ENCODE data around the gene OR6S1. TPM values are rescaled to one million over a fixed set of nuclear protein-coding genes. Genes with fewer than 3 reads are reported as not detected.

The OR6S1 gene
- total and polyA plus RNA-seq, 2 of the 8 experiments (the other 6 are each of a cell fraction or from before 2014, with no cell fraction given): not detected

Small RNA genes within 50 kb of the gene (small RNA-seq; reads per million reads assigned to genes)
- gene RF00019 (ENCODE audit: insufficient read depth): not detected

Other genes starting within 250 kb of the OR6S1 start
- gene TEP1, start 228.2 kb downstream of the OR6S1 start, total RNA-seq (2021; fragmentation: NEBNext Ultra II Directional; extraction: Animal tissue kit (Norgen Biotek cat#: 25700)): 9.6 and 10.7 TPM in 2 replicates
- 6.9 and 8.7 TPM in 2 replicates for gene TEP1, start 228.2 kb downstream of the OR6S1 start, polyA plus RNA-seq (2011; rRNA removed)
- gene KLHL33, start 205.5 kb downstream of the OR6S1 start, total RNA-seq (2021; fragmentation: NEBNext Ultra II Directional; extraction: Animal tissue kit (Norgen Biotek cat#: 25700)): 0.11 TPM in 1 of 2 replicates, not detected in the other
- gene KLHL33, start 205.5 kb downstream of the OR6S1 start, polyA plus RNA-seq (2011; rRNA removed): 0.17 and 0.20 TPM in 2 replicates
- gene OSGEP, start 186.9 kb downstream of the OR6S1 start, total RNA-seq (2021; fragmentation: NEBNext Ultra II Directional; extraction: Animal tissue kit (Norgen Biotek cat#: 25700)): 34.4 and 42.3 TPM in 2 replicates
- gene OSGEP, start 186.9 kb downstream of the OR6S1 start, polyA plus RNA-seq (2011; rRNA removed): 78.6 and 89.5 TPM in 2 replicates
- gene APEX1, start 186.5 kb downstream of the OR6S1 start, total RNA-seq (2021; fragmentation: NEBNext Ultra II Directional; extraction: Animal tissue kit (Norgen Biotek cat#: 25700)): 384 and 404 TPM in 2 replicates
- 663 and 700 TPM in 2 replicates for gene APEX1, start 186.5 kb downstream of the OR6S1 start, polyA plus RNA-seq (2011; rRNA removed)
- gene PIP4P1, start 180.3 kb downstream of the OR6S1 start, total RNA-seq (2021; fragmentation: NEBNext Ultra II Directional; extraction: Animal tissue kit (Norgen Biotek cat#: 25700)): 29.5 and 33.4 TPM in 2 replicates
- gene PIP4P1, start 180.3 kb downstream of the OR6S1 start, polyA plus RNA-seq (2011; rRNA removed): 60.0 and 67.7 TPM in 2 replicates
- 108 and 110 TPM in 2 replicates for gene PNP, start 172.3 kb downstream of the OR6S1 start, total RNA-seq (2021; fragmentation: NEBNext Ultra II Directional; extraction: Animal tissue kit (Norgen Biotek cat#: 25700))
- gene PNP, start 172.3 kb downstream of the OR6S1 start, polyA plus RNA-seq (2011; rRNA removed): 97.6 and 130 TPM in 2 replicates
- 0.67 TPM in 1 of 2 replicates, not detected in the other for gene RNASE10, start 136.2 kb downstream of the OR6S1 start, total RNA-seq (2021; fragmentation: NEBNext Ultra II Directional; extraction: Animal tissue kit (Norgen Biotek cat#: 25700))
- gene RNASE10, start 136.2 kb downstream of the OR6S1 start, polyA plus RNA-seq (2011; rRNA removed): not detected in 2 replicates
- gene RNASE9, start 80.6 kb downstream of the OR6S1 start, total RNA-seq (2021; fragmentation: NEBNext Ultra II Directional; extraction: Animal tissue kit (Norgen Biotek cat#: 25700)): not detected in 2 replicates
- 0.06 TPM in 2 replicates for gene RNASE9, start 80.6 kb downstream of the OR6S1 start, polyA plus RNA-seq (2011; rRNA removed)
- not detected in 2 replicates for gene RNASE11, start 53.7 kb downstream of the OR6S1 start, total RNA-seq (2021; fragmentation: NEBNext Ultra II Directional; extraction: Animal tissue kit (Norgen Biotek cat#: 25700))
- not detected in 2 replicates for gene RNASE11, start 53.7 kb downstream of the OR6S1 start, polyA plus RNA-seq (2011; rRNA removed)
- not detected in 2 replicates for gene RNASE12, start 50.3 kb downstream of the OR6S1 start, total RNA-seq (2021; fragmentation: NEBNext Ultra II Directional; extraction: Animal tissue kit (Norgen Biotek cat#: 25700))
- not detected in 2 replicates for gene RNASE12, start 50.3 kb downstream of the OR6S1 start, polyA plus RNA-seq (2011; rRNA removed)
- 0.38 and 0.61 TPM in 2 replicates for gene RNASE4, start 42.9 kb upstream of the OR6S1 start, total RNA-seq (2021; fragmentation: NEBNext Ultra II Directional; extraction: Animal tissue kit (Norgen Biotek cat#: 25700))
- 3.5 and 3.7 TPM in 2 replicates for gene RNASE4, start 42.9 kb upstream of the OR6S1 start, polyA plus RNA-seq (2011; rRNA removed)
- 2.2 and 4.3 TPM in 2 replicates for gene ANG, start 47.1 kb upstream of the OR6S1 start, total RNA-seq (2021; fragmentation: NEBNext Ultra II Directional; extraction: Animal tissue kit (Norgen Biotek cat#: 25700))
- 4.4 and 4.6 TPM in 2 replicates for gene ANG, start 47.1 kb upstream of the OR6S1 start, polyA plus RNA-seq (2011; rRNA removed)
- not detected in 2 replicates for gene EDDM3A, start 104.2 kb upstream of the OR6S1 start, total RNA-seq (2021; fragmentation: NEBNext Ultra II Directional; extraction: Animal tissue kit (Norgen Biotek cat#: 25700))
- gene EDDM3A, start 104.2 kb upstream of the OR6S1 start, polyA plus RNA-seq (2011; rRNA removed): 0.09 and 0.11 TPM in 2 replicates
- gene EDDM3B, start 126.7 kb upstream of the OR6S1 start, total RNA-seq (2021; fragmentation: NEBNext Ultra II Directional; extraction: Animal tissue kit (Norgen Biotek cat#: 25700)): not detected in 2 replicates
- gene EDDM3B, start 126.7 kb upstream of the OR6S1 start, polyA plus RNA-seq (2011; rRNA removed): not detected in 2 replicates
- not detected in 2 replicates for gene RNASE6, start 139.6 kb upstream of the OR6S1 start, total RNA-seq (2021; fragmentation: NEBNext Ultra II Directional; extraction: Animal tissue kit (Norgen Biotek cat#: 25700))
- 0.12 TPM in 1 of 2 replicates, not detected in the other for gene RNASE6, start 139.6 kb upstream of the OR6S1 start, polyA plus RNA-seq (2011; rRNA removed)
- gene RNASE1, start 161.2 kb upstream of the OR6S1 start, total RNA-seq (2021; fragmentation: NEBNext Ultra II Directional; extraction: Animal tissue kit (Norgen Biotek cat#: 25700)): 2.2 and 3.0 TPM in 2 replicates
- gene RNASE1, start 161.2 kb upstream of the OR6S1 start, polyA plus RNA-seq (2011; rRNA removed): 10.2 and 13.4 TPM in 2 replicates
- gene RNASE3, start 249.7 kb upstream of the OR6S1 start, total RNA-seq (2021; fragmentation: NEBNext Ultra II Directional; extraction: Animal tissue kit (Norgen Biotek cat#: 25700)): not detected in 2 replicates
- gene RNASE3, start 249.7 kb upstream of the OR6S1 start, polyA plus RNA-seq (2011; rRNA removed): not detected in 2 replicates